K562 (cell line): Measurements from ENCODE around the gene MYO15B. TPM values are rescaled to one million over a fixed set of nuclear protein-coding genes. Genes with fewer than 3 reads are reported as not detected.

Experiments
- ATAC-seq: fragments of 200-7000 bp; cut with Tn5 transposase; 3 replicates; pipeline ENCODE4 v1.9.1; 2020; ENCODE audit warnings: moderate library complexity
- BruUV-seq: library from RNA; stranded (reverse); fragments of 400-500 nt; replicated peaks from 2 replicates; lab custom pipeline; 2021; lab: Mats Ljungman, UMichigan
- CTCF ChIA-PET: fragments of 300-600 bp; formaldehyde crosslinking; extraction: SDS; loops from one replicate; lab custom pipeline; 2021; ENCODE audit warnings: low intra/inter-chr PET ratio; lab: Yijun Ruan, JAX
- POLR2A ChIA-PET: fragments of 300-600, 350-650 bp; sonication (Branson Sonifier 250); formaldehyde crosslinking; extraction: SDS; loops from one replicate; lab custom pipeline; 2021; ENCODE audit warnings: antibody characterized with exemption, inconsistent platforms; lab: Yijun Ruan, JAX
- DNase-seq, 4 experiments: peaks; one replicate each; pipeline versions ENCODE4 v3.0.0 to v3.0.0-alpha.2; 2011 to 2018; ENCODE audit warnings: low spot score in 3 of 4, mixed read lengths in 3 of 4; ENCODE audit errors: extremely low read depth in 1 of 4
- FAIRE-seq: peaks from 2 replicates; lab custom pipeline; 2011; peaks lifted over from hg19 to GRCh38; lab: Jason Lieb, UNC
- H2AFZ ChIP-seq: 2 replicates; pipeline ENCODE4 v1.6.0; 2011; ENCODE audit warnings: low read depth, low read length, control low read depth, inconsistent platforms
- H3K27ac ChIP-seq: fragments of 200-600 bp; 3 replicates; pipeline ENCODE4 v1.8.0; 2011; ENCODE audit warnings: low read depth, mild to moderate bottlenecking, control low read depth, inconsistent platforms, low read length, moderate library complexity, mixed read lengths; ENCODE audit errors: extremely low read depth
- H3K27me3 ChIP-seq, 2 experiments: fragments of 300-600 bp in 1 of 2; 2 replicates in 1 of 2; 3 replicates in 1 of 2; pipeline versions ENCODE4 v1.6.0 to v1.8.0; 2011; ENCODE audit warnings: inconsistent platforms in 2 of 2, low read length in 2 of 2, mild to moderate bottlenecking in 1 of 2, mixed read lengths in 1 of 2, moderate library complexity in 1 of 2; ENCODE audit not compliant: control insufficient read depth in 2 of 2, insufficient read depth in 2 of 2
- H3K36me3 ChIP-seq: fragments of 300-600 bp; 3 replicates; pipeline ENCODE4 v1.8.0; 2011; ENCODE audit warnings: mild to moderate bottlenecking, low read length, inconsistent platforms; ENCODE audit not compliant: control insufficient read depth, insufficient read depth
- H3K4me1 ChIP-seq, 2 experiments: fragments of 200-600 bp in 1 of 2; replicated peaks in 1 of 2; 2 replicates in 1 of 2; 3 replicates in 1 of 2; pipeline versions ENCODE4 v1.5.1 to v1.8.0; 2011; ENCODE audit warnings: inconsistent platforms in 2 of 2, low read length in 2 of 2, mild to moderate bottlenecking in 1 of 2, mixed read lengths in 1 of 2, moderate library complexity in 1 of 2; ENCODE audit not compliant: control insufficient read depth in 2 of 2, insufficient read depth in 2 of 2
- H3K4me2 ChIP-seq: 2 replicates; pipeline ENCODE4 v1.6.1; 2011; ENCODE audit warnings: low read length, control low read depth, inconsistent platforms, mixed read lengths; ENCODE audit not compliant: insufficient read depth
- H3K4me3 ChIP-seq: fragments of 200-600 bp; sonication (generic), shearing (Covaris generic); 2 replicates; pipeline ENCODE4 v1.5.1; 2016; ENCODE audit warnings: control low read depth, inconsistent platforms
- H3K79me2 ChIP-seq: fragments of 200-600 bp; 3 replicates; pipeline ENCODE4 v1.8.0; 2011; ENCODE audit warnings: low read length, inconsistent platforms; ENCODE audit not compliant: control insufficient read depth, insufficient read depth
- H3K9ac ChIP-seq, 2 experiments: 2 replicates each; pipeline versions ENCODE4 v1.6.0 to v1.6.1; 2011; ENCODE audit warnings: low read depth in 2 of 2, low read length in 2 of 2, control low read depth in 1 of 2, inconsistent platforms in 1 of 2, mild to moderate bottlenecking in 1 of 2, mixed read lengths in 1 of 2; ENCODE audit not compliant: insufficient read depth in 1 of 2
- H3K9me1 ChIP-seq: one replicate; pipeline ENCODE4 v1.6.0; 2011; ENCODE audit warnings: inconsistent platforms, mild to moderate bottlenecking, low read length, moderate library complexity; ENCODE audit not compliant: control insufficient read depth, insufficient read depth
- H3K9me3 ChIP-seq: replicated peaks from 2 replicates; pipeline ENCODE4 v1.5.1; 2011; ENCODE audit warnings: low read depth, low read length, inconsistent platforms; ENCODE audit not compliant: control insufficient read depth, insufficient read depth
- H4K20me1 ChIP-seq: replicated peaks from 2 replicates; pipeline ENCODE4 v1.6.1; 2011; ENCODE audit warnings: low read length, inconsistent platforms, mixed read lengths; ENCODE audit not compliant: control insufficient read depth, insufficient read depth
- ATF7 ChIP-seq: fragments of 450-650 bp; IDR thresholded peaks from 2 replicates; pipeline ENCODE4 v1.7.1; 2014; ENCODE audit warnings: mild to moderate bottlenecking, moderate library complexity
- BRD9 ChIP-seq: fragments of 450-650 bp; IDR thresholded peaks from 2 replicates; pipeline ENCODE4 v1.6.1; 2018; ENCODE audit warnings: low read depth; ENCODE audit not compliant: partially characterized antibody
- EWSR1 ChIP-seq: fragments of 450-650 bp; IDR thresholded peaks from 2 replicates; pipeline ENCODE4 v1.6.1; 2018; ENCODE audit warnings: borderline replicate concordance, mild to moderate bottlenecking, low read depth, moderate library complexity; ENCODE audit not compliant: partially characterized antibody
- MCM5 ChIP-seq: fragments of 450-650 bp; IDR thresholded peaks from 2 replicates; pipeline ENCODE4 v1.6.1; 2016; ENCODE audit warnings: low read depth
- NCOA1 ChIP-seq: fragments of 450-650 bp; IDR thresholded peaks from 2 replicates; pipeline ENCODE4 v1.6.1; 2016; ENCODE audit warnings: low read depth
- NCOA6 ChIP-seq: fragments of 450-650 bp; IDR thresholded peaks from 2 replicates; pipeline ENCODE4 v1.6.1; 2017; ENCODE audit warnings: mild to moderate bottlenecking
- PHTF2 ChIP-seq: fragments of 250-450 bp; sonication (Bioruptor Pico); IDR thresholded peaks from 2 replicates; pipeline ENCODE4 v1.5.0; 2021; ENCODE audit warnings: mild to moderate bottlenecking
- POU5F1 ChIP-seq: fragments of 150-350 bp; IDR thresholded peaks from 2 replicates; pipeline ENCODE4 v1.6.1; 2014; ENCODE audit warnings: borderline replicate concordance, low read length, low read depth, mild to moderate bottlenecking; ENCODE audit not compliant: partially characterized antibody
- RBM17 ChIP-seq: fragments of 200-400 bp; formaldehyde crosslinking; IDR thresholded peaks from 2 replicates; pipeline ENCODE4 v1.6.1; 2017; ENCODE audit warnings: low read depth, mild to moderate bottlenecking, low read length, borderline replicate concordance
- WGBS: fragments of 100-300 bp; shearing (Covaris generic); methylation state at CpG from one replicate; pipeline ENCODE4 v1.1.6; 2016; ENCODE audit warnings: low coverage, mixed read lengths; ENCODE audit not compliant: insufficient coverage; ENCODE audit errors: missing lambda C conversion rate; 5-methylcytosine and 5-hydroxymethylcytosine counted together
- in situ Hi-C: fragments of 300-500 bp; cut with MboI; formaldehyde crosslinking; loops from 4 replicates; pipeline ENCODE4 v1.15.0; 2018; ENCODE audit warnings: inconsistent platforms, mixed read lengths
- intact Hi-C: fragments of 100-400 bp; cut with micrococcal nuclease; formaldehyde crosslinking; loops from 2 replicates; pipeline ENCODE4 v1.14.2; 2022
- polyA plus RNA-seq, 8 experiments: library from polyadenylated mRNA; depleted of rRNA in 4 of 8; stranded (reverse) in 5 of 8; unstranded in 3 of 8; fragments of >200 nt; fragmentation: Nextera tagmentation in 2 of 8; fragmentation: Illumina TruSeq in 1 of 8; extraction: Ambion mirVana in 2 of 8; extraction: Trizol in 1 of 8; gene quantifications; 2 replicates each; pipeline versions ENCODE4 v1.2.1 to v1.2.3, GENCODE V29; 2011 to 2014; ENCODE audit warnings: inconsistent platforms in 1 of 8, missing spikeins in 1 of 8
- total RNA-seq, 7 experiments: library from RNA; depleted of rRNA in 6 of 7; stranded (reverse); fragments of >200 nt in 6 of 7; fragmentation: Illumina TruSeq in 2 of 7; extraction: Trizol in 2 of 7; gene quantifications; 2 replicates each; pipeline versions ENCODE4 v1.2.1 to v1.2.3, GENCODE V29; 2011 to 2021; ENCODE audit warnings: low replicate concordance in 1 of 7
- TF ChIP-seq, protein P1 (sequence below): sonication (generic); formaldehyde crosslinking; IDR thresholded peaks from 2 replicates; pipeline ENCODE4 v1.8.1; 2023; ENCODE audit warnings: mild to moderate bottlenecking, missing genetic modification reagents
- TF ChIP-seq, protein P2 (sequence below): fragments of 250-450 bp; sonication (Bioruptor Pico); IDR thresholded peaks from 2 replicates; pipeline ENCODE4 v1.4.0; 2020; ENCODE audit warnings: mild to moderate bottlenecking, moderate library complexity

MYO15B gene
- total and polyA plus RNA-seq, 9 of the 15 experiments (the other 6 are each of a cell fraction or from before 2014, with no cell fraction given) = 0.05 to 3.1 (median 0.83) TPM; not detected in 2

DNA sequence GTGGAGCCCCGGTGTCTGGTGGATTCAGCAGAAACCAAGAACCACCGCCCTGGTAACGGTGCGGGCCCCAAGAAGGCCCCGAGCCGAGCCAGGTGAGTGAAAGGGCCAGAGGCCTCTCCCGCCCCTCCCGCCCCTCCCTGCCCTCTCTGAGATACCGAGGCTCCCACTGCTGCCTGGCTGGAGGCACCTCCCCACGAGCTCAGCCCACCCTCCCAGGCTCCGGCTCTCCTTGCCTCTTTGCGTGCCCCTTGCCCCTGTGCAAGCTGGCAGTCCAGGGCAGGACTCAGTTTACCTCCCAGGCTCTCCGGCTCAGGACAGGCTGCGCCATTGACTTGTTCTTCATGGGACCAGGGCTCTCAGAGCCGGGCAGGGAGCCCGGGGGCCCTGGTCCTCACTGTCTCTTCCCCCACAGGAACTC lies 14.1 kb upstream of the MYO15B start:
- ATAC-seq (no peak), FAIRE-seq (no peak), DNase-seq (no peak)
- H3K9ac ChIP-seq = no peak overlapping the region
- ChIA-PET CTCF (no interaction called here), POLR2A (interaction anchor here (0.5 kb wide), 1 partner anchor 93 kb away, joined by 3 read pairs; the partner anchor contains the start of genes RECQL5 and SAP30BP)
- no peak overlapping the region for H3K27ac ChIP-seq
- BruUV-seq = no TSS peak
- no peak for TF ChIP-seq ATF7
- no peak for TF ChIP-seq NCOA1
- TF ChIP-seq POU5F1 = no peak
- TF ChIP-seq RBM17 = no peak
- TF ChIP-seq MCM5 = no peak
- TF ChIP-seq BRD9 = no peak
- TF ChIP-seq PHTF2 = no peak
- TF ChIP-seq, protein P1, sequence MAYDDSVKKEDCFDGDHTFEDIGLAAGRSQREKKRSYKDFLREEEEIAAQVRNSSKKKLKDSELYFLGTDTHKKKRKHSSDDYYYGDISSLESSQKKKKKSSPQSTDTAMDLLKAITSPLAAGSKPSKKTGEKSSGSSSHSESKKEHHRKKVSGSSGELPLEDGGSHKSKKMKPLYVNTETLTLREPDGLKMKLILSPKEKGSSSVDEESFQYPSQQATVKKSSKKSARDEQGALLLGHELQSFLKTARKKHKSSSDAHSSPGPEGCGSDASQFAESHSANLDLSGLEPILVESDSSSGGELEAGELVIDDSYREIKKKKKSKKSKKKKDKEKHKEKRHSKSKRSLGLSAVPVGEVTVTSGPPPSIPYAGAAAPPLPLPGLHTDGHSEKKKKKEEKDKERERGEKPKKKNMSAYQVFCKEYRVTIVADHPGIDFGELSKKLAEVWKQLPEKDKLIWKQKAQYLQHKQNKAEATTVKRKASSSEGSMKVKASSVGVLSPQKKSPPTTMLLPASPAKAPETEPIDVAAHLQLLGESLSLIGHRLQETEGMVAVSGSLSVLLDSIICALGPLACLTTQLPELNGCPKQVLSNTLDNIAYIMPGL = no peak
- no peak for TF ChIP-seq NCOA6
- TF ChIP-seq, protein P2, sequence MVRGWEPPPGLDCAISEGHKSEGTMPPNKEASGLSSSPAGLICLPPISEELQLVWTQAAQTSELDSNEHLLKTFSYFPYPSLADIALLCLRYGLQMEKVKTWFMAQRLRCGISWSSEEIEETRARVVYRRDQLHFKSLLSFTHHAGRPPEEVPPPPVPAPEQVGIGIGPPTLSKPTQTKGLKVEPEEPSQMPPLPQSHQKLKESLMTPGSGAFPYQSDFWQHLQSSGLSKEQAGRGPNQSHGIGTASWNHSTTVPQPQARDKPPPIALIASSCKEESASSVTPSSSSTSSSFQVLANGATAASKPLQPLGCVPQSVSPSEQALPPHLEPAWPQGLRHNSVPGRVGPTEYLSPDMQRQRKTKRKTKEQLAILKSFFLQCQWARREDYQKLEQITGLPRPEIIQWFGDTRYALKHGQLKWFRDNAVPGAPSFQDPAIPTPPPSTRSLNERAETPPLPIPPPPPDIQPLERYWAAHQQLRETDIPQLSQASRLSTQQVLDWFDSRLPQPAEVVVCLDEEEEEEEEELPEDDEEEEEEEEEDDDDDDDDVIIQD (CRISPR knock-in tag) = no peak
- TF ChIP-seq EWSR1 = no peak
- no peaks in the 10 kb centered on the region for H4K20me1 ChIP-seq
- H3K27me3 ChIP-seq = no peaks in the 10 kb centered on the region
- WGBS = 58% methylated on average over 9 of the region's 16 CpGs
- H3K9me1 ChIP-seq = no peaks in the 10 kb centered on the region
- intact Hi-C loops = no loop called here
- H3K36me3 ChIP-seq = no peaks in the 10 kb centered on the region; the same call in 2 of the 3 replicates
- in situ Hi-C loops = no loop called here
- H2AFZ ChIP-seq = no peak overlapping the region
- H3K4me3 ChIP-seq = no peak overlapping the region
- H3K4me1 ChIP-seq = peaks cover 11 to 39% of the 10 kb centered on the region in 2 experiments
- H3K79me2 ChIP-seq = no peaks in the 10 kb centered on the region
- H3K4me2 ChIP-seq = no peak overlapping the region
- H3K9me3 ChIP-seq = no peaks in the 10 kb centered on the region
